HepG2 (cell line): Measurements from ENCODE around the gene FDPS. TPM values are rescaled to one million over a fixed set of nuclear protein-coding genes. Genes with fewer than 3 reads are reported as not detected.
A peak's percentile ranks its signal among the peaks of the same experiment; 100 is the strongest.

Source experiments
- BRD4 ChIP-seq: sonication (generic); formaldehyde crosslinking; IDR thresholded peaks from 2 replicates; pipeline ENCODE4 v1.4.0; 2020; ENCODE audit warnings: missing genetic modification reagents
- GTF3A ChIP-seq: sonication (generic); formaldehyde crosslinking; conservative IDR thresholded peaks from 2 replicates; pipeline ENCODE4 v1.4.0; 2020; ENCODE audit warnings: mild to moderate bottlenecking, missing genetic modification reagents
- JDP2 ChIP-seq: sonication (generic); formaldehyde crosslinking; IDR thresholded peaks from 2 replicates; pipeline ENCODE4 v1.8.1; 2022; ENCODE audit warnings: missing genetic modification reagents, borderline replicate concordance
- JUND ChIP-seq: sonication (generic); formaldehyde crosslinking; IDR thresholded peaks from 2 replicates; pipeline ENCODE4 v1.8.0; 2022; ENCODE audit warnings: mild to moderate bottlenecking, missing genetic modification reagents
- MXD4 ChIP-seq: IDR thresholded peaks from 2 replicates; pipeline ENCODE4 v1.6.1; 2016; ENCODE audit warnings: mild to moderate bottlenecking, missing biosample characterization, missing genetic modification reagents
- MYNN ChIP-seq: sonication (generic); formaldehyde crosslinking; IDR thresholded peaks from 2 replicates; pipeline ENCODE4 v1.4.0; 2020; ENCODE audit warnings: mild to moderate bottlenecking, low read depth, missing genetic modification reagents
- NRL ChIP-seq: sonication (generic); formaldehyde crosslinking; IDR thresholded peaks from 2 replicates; pipeline ENCODE4 v1.5.0; 2020; ENCODE audit warnings: missing genetic modification reagents, mild to moderate bottlenecking, moderate library complexity, borderline replicate concordance
- RXRB ChIP-seq: IDR thresholded peaks from 2 replicates; pipeline ENCODE4 v1.6.1; 2016; ENCODE audit warnings: borderline replicate concordance, missing genetic modification reagents, missing compliant biosample characterization
- SALL2 ChIP-seq: sonication (generic); formaldehyde crosslinking; IDR thresholded peaks from 2 replicates; pipeline ENCODE4 v1.8.1; 2023; ENCODE audit warnings: mild to moderate bottlenecking, missing genetic modification reagents, inconsistent platforms
- SATB2 ChIP-seq: sonication (generic); formaldehyde crosslinking; IDR thresholded peaks from 2 replicates; pipeline ENCODE4 v1.5.0; 2020; ENCODE audit warnings: missing genetic modification reagents
- TARDBP ChIP-seq: sonication (generic); formaldehyde crosslinking; IDR thresholded peaks from 2 replicates; pipeline ENCODE4 v1.8.0; 2022; ENCODE audit warnings: mild to moderate bottlenecking, missing genetic modification reagents
- TCF7L2 ChIP-seq: IDR thresholded peaks from 2 replicates; pipeline ENCODE4 v1.6.1; 2011; ENCODE audit warnings: mild to moderate bottlenecking, low read depth, low read length, moderate library complexity
- ZEB1 ChIP-seq: IDR thresholded peaks from 2 replicates; pipeline ENCODE4 v1.6.1; 2012; ENCODE audit warnings: mild to moderate bottlenecking, low read depth, inconsistent platforms; ENCODE audit not compliant: insufficient replicate concordance
- ZFP1 ChIP-seq: IDR thresholded peaks from 2 replicates; pipeline ENCODE4 v1.6.1; 2016
- polyA plus RNA-seq, 8 experiments: library from polyadenylated mRNA; depleted of rRNA in 3 of 8; stranded (reverse) in 7 of 8; unstranded in 1 of 8; fragments of >200 nt; fragmentation: Illumina TruSeq in 4 of 8; extraction: Trizol in 4 of 8; gene quantifications; 2 replicates each; pipeline versions ENCODE4 v1.2.1 to v1.2.3, GENCODE V29; 2011 to 2016; ENCODE audit warnings: low read depth in 4 of 8, missing spikeins in 1 of 8, mixed read lengths in 1 of 8; ENCODE audit not compliant: insufficient read depth in 1 of 8
- total RNA-seq, 5 experiments: library from RNA; depleted of rRNA; stranded (reverse); fragments of >200 nt; fragmentation: Illumina TruSeq; extraction: Trizol; gene quantifications; 2 replicates each; pipeline ENCODE4 v1.2.3, GENCODE V29; 2016; ENCODE audit warnings: low read depth in 1 of 5
- TF ChIP-seq, protein P1 (sequence below): sonication (generic); formaldehyde crosslinking; IDR thresholded peaks from 2 replicates; pipeline ENCODE4 v1.8.1; 2023; ENCODE audit warnings: missing genetic modification reagents, mild to moderate bottlenecking, borderline replicate concordance
- TF ChIP-seq, protein P2 (sequence below), 2 experiments: sonication (generic) in 1 of 2; formaldehyde crosslinking in 1 of 2; IDR thresholded peaks; 2 replicates each; pipeline versions ENCODE4 v1.5.1 to v1.6.1; 2011 to 2020; ENCODE audit warnings: borderline replicate concordance in 1 of 2, low read depth in 1 of 2, low read length in 1 of 2, mild to moderate bottlenecking in 1 of 2, missing genetic modification reagents in 1 of 2, moderate library complexity in 1 of 2
- TF ChIP-seq, protein P3 (sequence below): sonication (generic); formaldehyde crosslinking; IDR thresholded peaks from 2 replicates; pipeline ENCODE4 v1.4.0; 2020; ENCODE audit warnings: mild to moderate bottlenecking, low read depth, missing genetic modification reagents
- TF ChIP-seq, protein P4 (sequence below): sonication (generic); formaldehyde crosslinking; IDR thresholded peaks from 2 replicates; pipeline ENCODE4 v1.5.0; 2020; ENCODE audit warnings: mild to moderate bottlenecking, missing genetic modification reagents, borderline replicate concordance
- TF ChIP-seq, protein P5 (sequence below): sonication (generic); IDR thresholded peaks from 2 replicates; pipeline ENCODE4 v1.6.1; 2016; ENCODE audit warnings: low read depth, borderline replicate concordance
- TF ChIP-seq, protein P6 (sequence below): sonication (generic); formaldehyde crosslinking; conservative IDR thresholded peaks from 2 replicates; pipeline ENCODE4 v1.8.0; 2022; ENCODE audit warnings: missing genetic modification reagents

FDPS gene
- total and polyA plus RNA-seq, 2 of the 13 experiments (the other 11 are each of a cell fraction or from before 2014, with no cell fraction given), result 264 to 519 TPM

DNA sequence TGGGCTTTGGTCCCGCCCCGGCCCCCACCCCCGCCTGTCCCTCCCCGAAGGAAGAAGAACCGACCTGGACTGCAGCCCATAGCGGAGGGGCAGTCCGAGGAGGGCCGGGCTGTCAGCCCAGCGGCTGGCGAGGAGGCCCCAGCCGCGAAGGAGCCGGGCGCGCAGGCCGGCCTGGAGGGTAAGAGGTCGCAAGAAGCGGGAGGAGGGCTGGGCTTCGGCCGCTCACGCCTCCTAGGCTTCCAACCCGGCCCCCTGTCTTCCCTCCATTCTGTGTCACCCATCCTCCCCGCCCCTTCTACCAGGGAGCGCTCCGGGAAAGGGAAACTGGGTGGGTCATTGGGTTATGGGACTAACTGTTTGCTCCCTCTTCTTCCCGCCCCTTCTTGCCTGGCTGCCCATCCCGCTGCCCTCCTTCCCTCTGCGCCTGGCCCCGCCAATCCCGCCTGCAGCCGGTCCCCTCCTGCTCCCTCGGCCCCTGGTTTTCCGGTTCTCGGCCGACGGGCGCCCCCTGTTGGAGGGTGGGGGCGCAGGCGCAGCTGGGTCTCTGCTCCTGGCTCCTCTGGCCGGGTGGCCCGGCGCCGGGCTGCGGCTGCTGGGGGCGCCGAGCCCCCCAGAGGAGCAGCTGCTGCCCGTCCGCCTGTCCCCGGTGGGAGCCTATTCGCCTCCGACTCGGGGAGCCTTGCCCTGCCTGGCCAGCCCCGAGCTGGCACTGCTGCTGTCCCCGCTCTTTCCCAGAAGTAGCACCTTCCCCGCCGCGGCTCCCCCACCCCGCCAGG is 14.5 kb downstream of the FDPS start (continued):
- TF ChIP-seq, protein P1, sequence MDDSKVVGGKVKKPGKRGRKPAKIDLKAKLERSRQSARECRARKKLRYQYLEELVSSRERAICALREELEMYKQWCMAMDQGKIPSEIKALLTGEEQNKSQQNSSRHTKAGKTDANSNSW (CRISPR knock-in tag), result no peak
- no peak for TF ChIP-seq SALL2 (CRISPR knock-in tag)
- TF ChIP-seq TARDBP, result no peak
- peak; percentile 57; the same call in 1 of the 2 replicates for TF ChIP-seq RXRB (CRISPR knock-in tag)
- no peak for TF ChIP-seq TCF7L2
- TF ChIP-seq GTF3A (CRISPR knock-in tag), result no peak
- TF ChIP-seq, protein P2, sequence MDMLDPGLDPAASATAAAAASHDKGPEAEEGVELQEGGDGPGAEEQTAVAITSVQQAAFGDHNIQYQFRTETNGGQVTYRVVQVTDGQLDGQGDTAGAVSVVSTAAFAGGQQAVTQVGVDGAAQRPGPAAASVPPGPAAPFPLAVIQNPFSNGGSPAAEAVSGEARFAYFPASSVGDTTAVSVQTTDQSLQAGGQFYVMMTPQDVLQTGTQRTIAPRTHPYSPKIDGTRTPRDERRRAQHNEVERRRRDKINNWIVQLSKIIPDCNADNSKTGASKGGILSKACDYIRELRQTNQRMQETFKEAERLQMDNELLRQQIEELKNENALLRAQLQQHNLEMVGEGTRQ (IDR thresholded peaks at IDR 0.05; ENCODE audit: low read depth, low read length), result no peak
- TF ChIP-seq, protein P2 (CRISPR knock-in tag; IDR thresholded peaks at IDR 0.05; ENCODE audit: borderline replicate concordance), result no peak
- TF ChIP-seq, protein P3, sequence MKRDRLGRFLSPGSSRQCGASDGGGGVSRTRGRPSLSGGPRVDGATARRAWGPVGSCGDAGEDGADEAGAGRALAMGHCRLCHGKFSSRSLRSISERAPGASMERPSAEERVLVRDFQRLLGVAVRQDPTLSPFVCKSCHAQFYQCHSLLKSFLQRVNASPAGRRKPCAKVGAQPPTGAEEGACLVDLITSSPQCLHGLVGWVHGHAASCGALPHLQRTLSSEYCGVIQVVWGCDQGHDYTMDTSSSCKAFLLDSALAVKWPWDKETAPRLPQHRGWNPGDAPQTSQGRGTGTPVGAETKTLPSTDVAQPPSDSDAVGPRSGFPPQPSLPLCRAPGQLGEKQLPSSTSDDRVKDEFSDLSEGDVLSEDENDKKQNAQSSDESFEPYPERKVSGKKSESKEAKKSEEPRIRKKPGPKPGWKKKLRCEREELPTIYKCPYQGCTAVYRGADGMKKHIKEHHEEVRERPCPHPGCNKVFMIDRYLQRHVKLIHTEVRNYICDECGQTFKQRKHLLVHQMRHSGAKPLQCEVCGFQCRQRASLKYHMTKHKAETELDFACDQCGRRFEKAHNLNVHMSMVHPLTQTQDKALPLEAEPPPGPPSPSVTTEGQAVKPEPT (CRISPR knock-in tag), result no peak
- no peak for TF ChIP-seq JDP2
- TF ChIP-seq MYNN (CRISPR knock-in tag), result no peak
- peak; percentile 60; the same call in 1 of the 2 replicates for TF ChIP-seq MXD4 (CRISPR knock-in tag)
- TF ChIP-seq, protein P4, sequence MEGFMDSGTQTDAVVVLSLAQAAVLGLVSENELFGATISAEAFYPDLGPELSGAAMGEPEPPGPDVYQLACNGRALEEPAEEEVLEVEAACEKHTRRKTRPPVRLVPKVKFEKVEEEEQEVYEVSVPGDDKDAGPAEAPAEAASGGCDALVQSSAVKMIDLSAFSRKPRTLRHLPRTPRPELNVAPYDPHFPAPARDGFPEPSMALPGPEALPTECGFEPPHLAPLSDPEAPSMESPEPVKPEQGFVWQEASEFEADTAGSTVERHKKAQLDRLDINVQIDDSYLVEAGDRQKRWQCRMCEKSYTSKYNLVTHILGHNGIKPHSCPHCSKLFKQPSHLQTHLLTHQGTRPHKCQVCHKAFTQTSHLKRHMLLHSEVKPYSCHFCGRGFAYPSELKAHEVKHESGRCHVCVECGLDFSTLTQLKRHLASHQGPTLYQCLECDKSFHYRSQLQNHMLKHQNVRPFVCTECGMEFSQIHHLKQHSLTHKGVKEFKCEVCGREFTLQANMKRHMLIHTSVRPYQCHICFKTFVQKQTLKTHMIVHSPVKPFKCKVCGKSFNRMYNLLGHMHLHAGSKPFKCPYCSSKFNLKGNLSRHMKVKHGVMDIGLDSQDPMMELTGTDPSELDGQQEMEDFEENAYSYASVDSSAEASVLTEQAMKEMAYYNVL (CRISPR knock-in tag), result no peak
- no peak for TF ChIP-seq ZFP1 (CRISPR knock-in tag)
- TF ChIP-seq, protein P5, sequence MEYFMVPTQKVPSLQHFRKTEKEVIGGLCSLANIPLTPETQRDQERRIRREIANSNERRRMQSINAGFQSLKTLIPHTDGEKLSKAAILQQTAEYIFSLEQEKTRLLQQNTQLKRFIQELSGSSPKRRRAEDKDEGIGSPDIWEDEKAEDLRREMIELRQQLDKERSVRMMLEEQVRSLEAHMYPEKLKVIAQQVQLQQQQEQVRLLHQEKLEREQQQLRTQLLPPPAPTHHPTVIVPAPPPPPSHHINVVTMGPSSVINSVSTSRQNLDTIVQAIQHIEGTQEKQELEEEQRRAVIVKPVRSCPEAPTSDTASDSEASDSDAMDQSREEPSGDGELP, result peak; percentile 44; the same call in 1 of the 2 replicates
- TF ChIP-seq SATB2 (CRISPR knock-in tag), result no peak
- no peak for TF ChIP-seq NRL
- TF ChIP-seq, protein P6, sequence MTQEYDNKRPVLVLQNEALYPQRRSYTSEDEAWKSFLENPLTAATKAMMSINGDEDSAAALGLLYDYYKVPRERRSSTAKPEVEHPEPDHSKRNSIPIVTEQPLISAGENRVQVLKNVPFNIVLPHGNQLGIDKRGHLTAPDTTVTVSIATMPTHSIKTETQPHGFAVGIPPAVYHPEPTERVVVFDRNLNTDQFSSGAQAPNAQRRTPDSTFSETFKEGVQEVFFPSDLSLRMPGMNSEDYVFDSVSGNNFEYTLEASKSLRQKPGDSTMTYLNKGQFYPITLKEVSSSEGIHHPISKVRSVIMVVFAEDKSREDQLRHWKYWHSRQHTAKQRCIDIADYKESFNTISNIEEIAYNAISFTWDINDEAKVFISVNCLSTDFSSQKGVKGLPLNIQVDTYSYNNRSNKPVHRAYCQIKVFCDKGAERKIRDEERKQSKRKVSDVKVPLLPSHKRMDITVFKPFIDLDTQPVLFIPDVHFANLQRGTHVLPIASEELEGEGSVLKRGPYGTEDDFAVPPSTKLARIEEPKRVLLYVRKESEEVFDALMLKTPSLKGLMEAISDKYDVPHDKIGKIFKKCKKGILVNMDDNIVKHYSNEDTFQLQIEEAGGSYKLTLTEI (CRISPR knock-in tag), result no peak
- TF ChIP-seq ZEB1, result no peak
- TF ChIP-seq BRD4, result no peak
- no peak for TF ChIP-seq JUND (CRISPR knock-in tag)
